Measurements from ENCODE around the gene LEFTY1.

The LEFTY1 gene

DNA sequence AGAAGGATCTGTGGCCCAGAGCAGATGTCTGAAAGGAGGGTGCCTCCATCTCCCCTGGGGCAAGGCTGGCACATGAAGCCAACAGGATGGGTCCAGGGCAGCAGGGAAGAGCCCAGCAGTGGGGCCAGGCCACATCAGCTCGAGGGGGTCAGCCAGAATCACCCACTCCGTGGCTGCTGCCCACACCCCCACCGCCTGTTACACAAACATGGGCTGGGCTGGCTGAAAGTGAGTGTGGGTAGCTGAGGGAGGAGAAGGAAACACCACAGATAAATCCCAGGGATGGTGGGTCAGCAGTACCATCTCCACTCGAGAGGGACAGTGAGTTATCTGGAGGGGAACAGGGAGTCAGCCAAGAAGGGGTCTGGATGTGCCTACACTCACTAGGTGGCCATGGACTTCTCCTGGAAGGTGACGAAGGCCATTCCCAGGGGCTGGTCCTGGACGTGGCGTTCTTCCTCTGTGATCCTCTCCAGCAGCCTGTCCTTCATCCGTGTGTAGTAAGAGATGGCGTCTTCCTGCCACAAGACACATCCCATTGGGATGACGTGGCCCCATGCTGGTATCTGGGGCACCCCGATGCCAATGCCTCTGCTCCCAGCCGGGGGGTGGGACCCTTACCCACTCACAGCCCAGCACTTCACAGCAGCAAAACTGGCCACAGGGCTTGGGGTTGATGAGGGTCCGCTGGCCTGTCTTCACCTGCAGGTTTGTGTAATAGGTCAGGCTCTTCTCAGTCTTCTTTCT is 26.9 kb downstream of the LEFTY1 start:
- no peak overlapping the region for H3K27ac ChIP-seq (ENCODE audit: insufficient read depth, low read depth, low read length, poor library complexity, severe bottlenecking)
- H3K27me3 ChIP-seq (ENCODE audit: control insufficient read depth, insufficient read depth, low read length, poor library complexity, severe bottlenecking): no peaks in the 10 kb centered on the region
- H3K36me3 ChIP-seq (ENCODE audit: control insufficient read depth, insufficient read depth, low read length): no peaks in the 10 kb centered on the region
- no peaks in the 10 kb centered on the region for H3K4me1 ChIP-seq (ENCODE audit: control insufficient read depth, insufficient read depth, low read length)
- WGBS, 2 experiments: 94 to 95% methylated on average over 13 of the region's 13 CpGs
- H3K4me3 ChIP-seq (ENCODE audit: insufficient read depth, low read depth, low read length): no peak overlapping the region
- H3K9me3 ChIP-seq (ENCODE audit: control insufficient read depth, low read length): no peaks in the 10 kb centered on the region

DNA sequence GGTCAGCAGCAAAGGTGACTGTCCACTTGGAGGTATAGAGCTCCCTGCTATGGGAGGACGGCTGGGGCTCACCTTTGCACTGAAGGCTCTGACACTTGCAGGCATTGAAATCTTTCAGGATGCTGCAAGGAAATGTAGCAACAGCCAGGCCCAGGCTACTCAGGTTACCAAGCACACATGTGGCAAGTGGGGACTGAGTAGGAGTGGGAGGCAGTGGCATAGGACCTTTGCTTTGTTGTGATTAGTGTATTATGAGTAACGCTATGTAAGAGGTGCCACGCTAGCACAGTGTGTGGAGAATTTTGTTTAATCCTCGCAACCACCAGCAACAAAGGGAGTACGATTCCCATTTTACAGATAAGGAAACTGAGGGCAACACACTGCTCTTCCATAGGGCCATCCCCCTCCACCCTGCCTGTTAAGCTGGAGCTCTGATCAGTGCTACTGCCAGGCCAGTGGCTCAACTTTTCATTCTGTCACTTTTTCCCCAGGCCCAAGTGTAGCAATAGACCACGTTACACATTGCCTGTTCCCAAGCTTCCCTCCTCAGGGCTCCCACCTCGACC is 28.0 kb downstream of the LEFTY1 start:
- no peaks in the 10 kb centered on the region for H3K36me3 ChIP-seq (ENCODE audit: control insufficient read depth, insufficient read depth, low read length)
- H3K4me1 ChIP-seq (ENCODE audit: control insufficient read depth, insufficient read depth, low read length): no peaks in the 10 kb centered on the region
- H3K4me3 ChIP-seq (ENCODE audit: insufficient read depth, low read depth, low read length): no peak overlapping the region
- 93% methylated on average over 7 of the region's 7 CpGs for WGBS, 2 experiments
- no peaks in the 10 kb centered on the region for H3K27me3 ChIP-seq (ENCODE audit: control insufficient read depth, insufficient read depth, low read length, poor library complexity, severe bottlenecking)
- H3K27ac ChIP-seq (ENCODE audit: insufficient read depth, low read depth, low read length, poor library complexity, severe bottlenecking): no peak overlapping the region
- H3K9me3 ChIP-seq (ENCODE audit: control insufficient read depth, low read length): no peaks in the 10 kb centered on the region

DNA sequence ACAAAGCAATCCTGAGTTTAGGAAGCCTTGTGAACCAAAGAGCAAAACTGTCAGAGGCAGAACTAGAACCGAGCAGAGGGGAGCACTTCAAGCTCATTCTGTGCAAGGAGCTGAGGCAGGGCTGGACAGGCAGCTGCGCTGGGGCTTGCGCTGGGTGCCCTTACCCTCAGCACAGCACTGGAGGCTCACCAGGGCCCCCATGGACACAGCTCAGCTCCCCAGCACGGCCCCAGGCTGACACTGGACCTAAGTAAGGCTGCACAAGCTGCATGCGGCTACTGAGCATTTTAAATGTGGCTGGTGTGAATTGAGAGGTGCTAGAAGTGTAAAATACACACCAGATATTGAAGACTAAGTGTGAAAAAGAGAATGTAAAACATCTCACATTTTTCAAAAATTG is 28.8 kb downstream of the LEFTY1 start:
- H3K36me3 ChIP-seq (ENCODE audit: control insufficient read depth, insufficient read depth, low read length): no peaks in the 10 kb centered on the region
- no peaks in the 10 kb centered on the region for H3K4me1 ChIP-seq (ENCODE audit: control insufficient read depth, insufficient read depth, low read length)
- WGBS, 2 experiments: 96 to 97% methylated on average over 5 of the region's 5 CpGs
- no peak overlapping the region for H3K4me3 ChIP-seq (ENCODE audit: insufficient read depth, low read depth, low read length)
- H3K27me3 ChIP-seq (ENCODE audit: control insufficient read depth, insufficient read depth, low read length, poor library complexity, severe bottlenecking): no peaks in the 10 kb centered on the region
- no peak overlapping the region for H3K27ac ChIP-seq (ENCODE audit: insufficient read depth, low read depth, low read length, poor library complexity, severe bottlenecking)
- no peaks in the 10 kb centered on the region for H3K9me3 ChIP-seq (ENCODE audit: control insufficient read depth, low read length)

DNA sequence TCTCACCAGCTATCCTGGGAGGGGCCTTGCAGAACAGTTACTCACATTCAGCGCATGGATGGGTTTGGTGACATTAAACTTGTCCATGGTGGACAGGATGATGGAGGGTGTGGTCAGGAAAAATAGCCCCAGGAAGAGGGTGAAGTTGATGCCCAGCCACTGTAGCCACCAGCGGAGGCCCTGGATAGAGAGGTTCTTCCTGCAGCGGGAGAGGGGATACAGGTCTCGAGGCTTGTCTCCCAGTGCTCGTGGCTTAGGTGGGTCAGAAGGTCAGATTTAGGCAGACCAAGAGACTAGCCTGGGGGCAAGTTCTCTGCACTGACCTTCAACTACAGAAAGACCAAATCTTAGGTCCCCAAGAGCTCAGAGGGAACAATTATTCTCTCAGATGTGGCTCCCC is 29.8 kb downstream of the LEFTY1 start:
- H3K27ac ChIP-seq (ENCODE audit: insufficient read depth, low read depth, low read length, poor library complexity, severe bottlenecking): no peak overlapping the region
- no peaks in the 10 kb centered on the region for H3K27me3 ChIP-seq (ENCODE audit: control insufficient read depth, insufficient read depth, low read length, poor library complexity, severe bottlenecking)
- 92% methylated on average over 5 of the region's 5 CpGs for WGBS, 2 experiments
- no peak overlapping the region for H3K4me3 ChIP-seq (ENCODE audit: insufficient read depth, low read depth, low read length)
- H3K4me1 ChIP-seq (ENCODE audit: control insufficient read depth, insufficient read depth, low read length): no peaks in the 10 kb centered on the region
- H3K9me3 ChIP-seq (ENCODE audit: control insufficient read depth, low read length): no peaks in the 10 kb centered on the region
- no peaks in the 10 kb centered on the region for H3K36me3 ChIP-seq (ENCODE audit: control insufficient read depth, insufficient read depth, low read length)

DNA sequence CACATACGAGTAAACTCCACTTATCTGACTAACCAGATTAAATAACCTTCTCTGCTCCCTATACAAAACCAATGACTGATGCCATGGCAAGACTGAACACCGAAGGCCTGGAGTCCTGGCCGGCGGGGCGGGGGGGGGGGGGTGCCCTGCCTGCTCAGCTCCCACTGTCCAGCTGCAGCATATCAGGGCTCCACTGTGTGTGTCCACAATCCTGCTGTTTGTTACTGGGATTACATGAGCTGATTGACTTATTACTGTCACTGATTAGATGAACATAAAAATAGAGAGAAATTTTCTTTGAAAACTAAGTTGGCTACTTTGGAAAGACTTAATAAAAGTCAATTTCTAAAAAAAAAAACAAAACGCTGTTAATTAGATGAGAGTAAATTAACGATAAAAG is 31.7 kb downstream of the LEFTY1 start:
- Histone ChIP-seq H3K4me1 (ENCODE audit: control insufficient read depth, insufficient read depth, low read length) (no peaks in the 10 kb centered on the region), H3K9me3 (ENCODE audit: control insufficient read depth, low read length) (no peaks in the 10 kb centered on the region), H3K27ac (ENCODE audit: insufficient read depth, low read depth, low read length, poor library complexity, severe bottlenecking) (no peak overlapping the region), H3K36me3 (ENCODE audit: control insufficient read depth, insufficient read depth, low read length) (no peaks in the 10 kb centered on the region), H3K4me3 (ENCODE audit: insufficient read depth, low read depth, low read length) (no peak overlapping the region), H3K27me3 (ENCODE audit: control insufficient read depth, insufficient read depth, low read length, poor library complexity, severe bottlenecking) (no peaks in the 10 kb centered on the region)
- 76 to 83% methylated on average over 7 of the region's 7 CpGs for WGBS, 2 experiments

DNA sequence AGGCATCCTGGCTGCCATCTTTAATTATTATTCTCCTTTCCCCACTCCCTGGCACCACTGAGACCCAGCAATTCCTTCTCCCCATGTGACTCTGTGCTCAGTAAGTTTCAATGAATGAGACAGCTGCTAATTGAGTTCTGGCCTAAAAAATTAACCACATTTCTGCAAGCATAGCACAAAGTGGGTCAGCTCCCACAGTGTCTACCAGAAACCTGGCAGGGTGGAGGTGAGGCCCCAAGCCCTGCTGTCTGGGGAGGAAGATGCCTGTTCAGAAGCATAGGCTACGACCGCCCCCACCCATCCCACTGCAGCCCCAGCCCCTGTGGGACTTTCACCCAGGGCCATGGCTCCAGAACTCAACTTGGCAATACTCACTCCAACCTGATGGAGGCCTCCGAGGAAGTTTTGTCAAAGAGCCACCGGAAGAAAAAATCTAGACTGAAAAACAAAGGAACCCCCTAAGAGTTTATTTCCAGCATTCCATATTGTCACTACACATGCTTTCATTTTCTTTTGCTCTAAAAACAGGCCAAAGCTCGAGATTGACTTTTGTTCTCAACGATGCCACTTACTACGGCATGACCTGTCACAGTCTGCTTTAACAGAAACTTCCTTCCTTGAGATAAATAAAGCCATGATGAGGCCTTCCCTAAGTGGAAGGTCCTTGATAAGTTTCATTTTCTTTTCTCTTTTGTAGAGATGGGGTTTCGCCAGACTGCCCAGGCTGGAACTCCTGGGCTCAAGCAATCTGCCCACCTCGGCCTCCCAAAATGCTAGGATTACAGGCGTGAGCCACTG is 33.2 kb downstream of the LEFTY1 start:
- no peaks in the 10 kb centered on the region for H3K4me1 ChIP-seq (ENCODE audit: control insufficient read depth, insufficient read depth, low read length)
- no peak overlapping the region for H3K4me3 ChIP-seq (ENCODE audit: insufficient read depth, low read depth, low read length)
- WGBS, 2 experiments: 92 to 94% methylated on average over 10 of the region's 10 CpGs
- H3K36me3 ChIP-seq (ENCODE audit: control insufficient read depth, insufficient read depth, low read length): no peaks in the 10 kb centered on the region
- H3K27me3 ChIP-seq (ENCODE audit: control insufficient read depth, insufficient read depth, low read length, poor library complexity, severe bottlenecking): no peaks in the 10 kb centered on the region
- H3K9me3 ChIP-seq (ENCODE audit: control insufficient read depth, low read length): no peaks in the 10 kb centered on the region
- no peak overlapping the region for H3K27ac ChIP-seq (ENCODE audit: insufficient read depth, low read depth, low read length, poor library complexity, severe bottlenecking)

DNA sequence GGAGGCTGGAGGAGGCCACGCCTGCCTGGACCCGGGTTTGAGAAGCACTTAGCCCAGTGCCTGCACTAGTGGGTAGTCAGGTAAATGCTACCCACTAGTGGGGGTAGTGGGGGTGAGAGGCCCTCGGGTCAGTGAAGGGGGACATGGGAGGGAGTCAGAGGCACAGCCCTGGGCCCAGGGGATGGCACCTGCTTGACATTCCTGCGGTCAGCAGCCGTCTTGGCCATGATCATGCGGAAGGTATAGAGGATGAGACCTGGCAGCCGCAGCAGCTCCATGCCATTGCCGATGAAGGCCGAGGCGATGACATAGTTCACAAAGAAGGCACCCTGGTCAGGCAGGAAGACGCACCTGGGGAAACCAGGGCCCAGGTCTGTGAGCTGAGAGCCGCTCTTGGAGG is 35.5 kb downstream of the LEFTY1 start:
- 95% methylated on average over 12 of the region's 12 CpGs for WGBS, 2 experiments

DNA sequence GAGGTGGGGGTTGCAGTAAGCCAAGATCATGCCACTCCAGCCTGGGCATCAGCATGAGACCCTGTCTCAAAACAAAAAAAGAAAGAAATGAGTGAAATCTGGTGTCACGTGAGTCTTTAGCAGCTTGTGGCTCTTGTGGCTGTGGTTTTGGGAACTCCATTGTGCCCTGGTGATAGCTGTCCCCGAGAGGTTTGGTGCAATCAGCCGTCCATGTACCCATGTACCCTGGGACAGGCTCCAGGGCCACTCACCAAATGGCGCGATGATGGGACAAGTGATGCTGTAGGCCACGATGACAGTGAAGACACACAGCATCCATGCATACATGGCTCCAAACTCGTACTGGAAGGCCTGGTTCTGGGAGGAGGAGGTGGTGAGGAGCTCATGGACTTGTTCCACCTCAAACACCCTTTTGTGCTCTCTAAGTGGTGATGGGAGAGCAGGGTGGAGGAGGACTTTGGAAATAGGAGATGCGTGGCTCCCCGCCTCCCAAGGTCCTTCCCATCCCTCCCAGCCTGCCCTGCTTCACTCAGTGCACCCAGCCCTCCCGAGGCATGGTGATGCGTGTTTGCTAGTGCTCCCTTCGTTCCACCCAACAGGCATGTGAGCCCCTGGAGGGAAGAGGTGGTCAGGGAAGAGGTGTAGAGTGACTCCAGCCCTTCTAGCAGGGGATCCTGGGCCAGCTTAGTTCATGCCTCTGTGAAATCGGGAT is 36.4 kb downstream of the LEFTY1 start:
- H3K27ac ChIP-seq (ENCODE audit: insufficient read depth, low read depth, low read length, poor library complexity, severe bottlenecking): no peak overlapping the region

More for the DNA sequence above, 35.5 kb downstream of the LEFTY1 start:
- Histone ChIP-seq H3K4me3 (ENCODE audit: insufficient read depth, low read depth, low read length) (no peak overlapping the region), H3K27me3 (ENCODE audit: control insufficient read depth, insufficient read depth, low read length, poor library complexity, severe bottlenecking) (no peaks in the 10 kb centered on the region), H3K9me3 (ENCODE audit: control insufficient read depth, low read length) (no peaks in the 10 kb centered on the region), H3K27ac (ENCODE audit: insufficient read depth, low read depth, low read length, poor library complexity, severe bottlenecking) (no peak overlapping the region), H3K4me1 (ENCODE audit: control insufficient read depth, insufficient read depth, low read length) (peaks cover 3% of the 10 kb centered on the region), H3K36me3 (ENCODE audit: control insufficient read depth, insufficient read depth, low read length) (no peaks in the 10 kb centered on the region)

DNA sequence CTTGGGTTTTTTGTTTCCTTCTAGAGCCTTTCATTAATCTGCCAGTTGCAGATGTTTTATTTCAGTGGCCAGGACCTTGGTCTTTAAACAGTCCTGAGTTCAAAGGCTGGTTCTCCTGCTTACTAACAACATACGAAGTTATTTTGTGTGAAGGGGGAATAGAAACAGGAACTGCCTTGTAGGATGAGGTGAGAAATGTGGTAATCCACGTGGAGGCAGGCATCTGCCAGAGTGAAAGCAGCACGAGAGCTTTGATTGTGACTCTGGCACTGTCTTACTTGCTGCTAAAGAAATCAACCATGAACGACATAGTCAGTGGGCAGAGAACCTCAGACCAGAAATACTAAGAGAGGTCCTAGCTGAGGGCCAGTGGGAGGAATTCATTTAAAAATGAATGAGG is 37.1 kb downstream of the LEFTY1 start:
- Histone ChIP-seq H3K36me3 (ENCODE audit: control insufficient read depth, insufficient read depth, low read length) (no peaks in the 10 kb centered on the region), H3K4me1 (ENCODE audit: control insufficient read depth, insufficient read depth, low read length) (peaks cover 6% of the 10 kb centered on the region), H3K27ac (ENCODE audit: insufficient read depth, low read depth, low read length, poor library complexity, severe bottlenecking) (no peak overlapping the region), H3K9me3 (ENCODE audit: control insufficient read depth, low read length) (no peaks in the 10 kb centered on the region), H3K27me3 (ENCODE audit: control insufficient read depth, insufficient read depth, low read length, poor library complexity, severe bottlenecking) (no peaks in the 10 kb centered on the region), H3K4me3 (ENCODE audit: insufficient read depth, low read depth, low read length) (no peak overlapping the region)
- 89 to 90% methylated on average over 4 of the region's 4 CpGs for WGBS, 2 experiments

More for the DNA sequence above, 36.4 kb downstream of the LEFTY1 start:
- Histone ChIP-seq H3K4me1 (ENCODE audit: control insufficient read depth, insufficient read depth, low read length) (peaks cover 6% of the 10 kb centered on the region), H3K36me3 (ENCODE audit: control insufficient read depth, insufficient read depth, low read length) (no peaks in the 10 kb centered on the region), H3K27me3 (ENCODE audit: control insufficient read depth, insufficient read depth, low read length, poor library complexity, severe bottlenecking) (no peaks in the 10 kb centered on the region), H3K4me3 (ENCODE audit: insufficient read depth, low read depth, low read length) (no peak overlapping the region), H3K9me3 (ENCODE audit: control insufficient read depth, low read length) (no peaks in the 10 kb centered on the region)
- 94 to 95% methylated on average over 13 of the region's 13 CpGs for WGBS, 2 experiments

DNA sequence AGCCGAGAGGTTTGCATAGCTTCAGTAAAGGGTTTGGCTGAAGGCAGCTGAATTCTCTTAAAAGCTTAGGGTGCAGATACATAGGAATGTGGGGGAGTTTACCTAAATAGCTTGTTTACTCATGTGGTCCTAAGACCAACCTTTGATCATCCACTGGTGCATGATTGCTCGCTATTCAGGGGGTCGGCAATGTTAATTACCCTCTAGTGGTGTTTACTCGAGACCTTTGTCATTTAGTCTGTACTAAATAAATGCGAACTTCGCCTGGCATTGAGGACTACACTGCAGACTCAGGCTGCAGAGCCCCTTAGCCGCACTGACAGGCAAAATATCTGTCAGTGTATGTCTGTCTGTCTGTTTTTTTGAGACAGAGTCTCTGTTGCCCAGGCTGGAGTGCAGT is 38.6 kb downstream of the LEFTY1 start:
- Histone ChIP-seq H3K27ac (ENCODE audit: insufficient read depth, low read depth, low read length, poor library complexity, severe bottlenecking) (no peak overlapping the region), H3K27me3 (ENCODE audit: control insufficient read depth, insufficient read depth, low read length, poor library complexity, severe bottlenecking) (no peaks in the 10 kb centered on the region), H3K9me3 (ENCODE audit: control insufficient read depth, low read length) (no peaks in the 10 kb centered on the region), H3K36me3 (ENCODE audit: control insufficient read depth, insufficient read depth, low read length) (peaks cover 3% of the 10 kb centered on the region), H3K4me1 (ENCODE audit: control insufficient read depth, insufficient read depth, low read length) (peaks cover 14% of the 10 kb centered on the region), H3K4me3 (ENCODE audit: insufficient read depth, low read depth, low read length) (no peak overlapping the region)
- 93 to 94% methylated on average over 7 of the region's 7 CpGs for WGBS, 2 experiments
